Uterus (tissue), 4 donors: ENCODE data around the gene COX7B2. TPM values are rescaled to one million over a fixed set of nuclear protein-coding genes. Genes with fewer than 3 reads are reported as not detected.

ENCODE experiments used
- DNase-seq, 2 donors: peaks; one replicate each; pipeline ENCODE4 v3.0.0-alpha.2; 2019 to 2020
- H3K27ac ChIP-seq, 2 donors: fragments of 200-600 bp; sonication (generic); 1 replicate in 1 of 2; 2 replicates in 1 of 2; pipeline ENCODE4 v1.5.1; 2016 to 2018
- H3K27me3 ChIP-seq, 2 donors: fragments of 200-600 bp; sonication (generic); one replicate each; pipeline ENCODE4 v1.5.1; 2018 to 2019; ENCODE audit warnings: control low read depth in 1 of 2
- H3K36me3 ChIP-seq, 2 donors: fragments of 200-600 bp; sonication (generic); one replicate each; pipeline ENCODE4 v1.5.1; 2019; ENCODE audit warnings: control low read depth in 1 of 2
- H3K4me1 ChIP-seq, 2 donors: fragments of 200-600 bp; sonication (generic); one replicate each; pipeline ENCODE4 v1.5.1; 2018 to 2019; ENCODE audit warnings: control low read depth in 1 of 2
- H3K4me3 ChIP-seq, 2 donors: fragments of 200-600 bp; sonication (generic); 1 replicate in 1 of 2; 2 replicates in 1 of 2; pipeline ENCODE4 v1.5.1; 2018 to 2019; ENCODE audit warnings: mild to moderate bottlenecking in 1 of 2
- H3K9me3 ChIP-seq, 2 donors: fragments of 200-600 bp; sonication (generic); one replicate each; pipeline ENCODE4 v1.5.1; 2019; ENCODE audit warnings: control low read depth in 1 of 2
- POLR2A ChIP-seq, 2 donors: fragments of 450-650 bp; IDR thresholded peaks; one replicate each; pipeline ENCODE4 v1.6.1; 2016; ENCODE audit warnings: antibody characterized with exemption in 2 of 2, mild to moderate bottlenecking in 1 of 2, moderate library complexity in 1 of 2
- intact Hi-C: fragments of 100-400 bp; cut with DNase I; formaldehyde crosslinking; loops from one replicate; pipeline ENCODE4 v1.15.1; 2023; ENCODE audit warnings: low total_unique reads
- total RNA-seq, 4 donors: library from RNA; depleted of rRNA in 3 of 4; stranded (reverse); fragments of >200 nt in 3 of 4; gene quantifications; one replicate each; pipeline versions ENCODE4 v1.1.0 to v1.2.4, GENCODE V29; 2014 to 2023
- TF ChIP-seq, protein P1 (sequence below), 4 experiments: fragments of 200-600 bp in 2 of 4; fragments of 450-650 bp in 2 of 4; sonication (generic) in 2 of 4; IDR thresholded peaks; one replicate each; pipeline ENCODE4 v1.5.1; 2016 to 2019; ENCODE audit warnings: antibody characterized with exemption in 4 of 4, mild to moderate bottlenecking in 2 of 4, moderate library complexity in 1 of 4
- donor health status: DM: yes; HTN: yes; CAD: no.

COX7B2 gene
- total RNA-seq, 4 donors from 2014 or later = not detected

DNA sequence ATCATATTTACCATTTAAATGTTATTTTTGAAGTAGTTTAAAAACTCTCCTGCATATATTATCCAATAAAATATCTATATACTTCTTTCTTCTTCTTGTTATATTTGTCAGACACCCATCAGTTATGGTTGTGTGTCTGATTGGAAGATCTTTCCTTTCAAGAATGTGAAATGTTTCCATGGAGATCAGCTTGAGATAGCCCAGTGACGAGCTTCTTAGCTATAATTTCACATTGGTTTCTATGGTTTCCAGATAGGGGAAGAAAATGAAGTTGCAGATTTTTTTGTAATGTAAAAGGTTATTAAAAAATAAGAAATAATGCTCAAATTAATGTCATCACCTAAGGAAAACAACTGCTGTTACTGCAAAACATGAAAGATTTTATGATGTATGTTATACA lies 189.0 kb downstream of the COX7B2 start:
- no peak for TF ChIP-seq POLR2A (IDR thresholded peaks at IDR 0.05)
- TF ChIP-seq, protein P1, sequence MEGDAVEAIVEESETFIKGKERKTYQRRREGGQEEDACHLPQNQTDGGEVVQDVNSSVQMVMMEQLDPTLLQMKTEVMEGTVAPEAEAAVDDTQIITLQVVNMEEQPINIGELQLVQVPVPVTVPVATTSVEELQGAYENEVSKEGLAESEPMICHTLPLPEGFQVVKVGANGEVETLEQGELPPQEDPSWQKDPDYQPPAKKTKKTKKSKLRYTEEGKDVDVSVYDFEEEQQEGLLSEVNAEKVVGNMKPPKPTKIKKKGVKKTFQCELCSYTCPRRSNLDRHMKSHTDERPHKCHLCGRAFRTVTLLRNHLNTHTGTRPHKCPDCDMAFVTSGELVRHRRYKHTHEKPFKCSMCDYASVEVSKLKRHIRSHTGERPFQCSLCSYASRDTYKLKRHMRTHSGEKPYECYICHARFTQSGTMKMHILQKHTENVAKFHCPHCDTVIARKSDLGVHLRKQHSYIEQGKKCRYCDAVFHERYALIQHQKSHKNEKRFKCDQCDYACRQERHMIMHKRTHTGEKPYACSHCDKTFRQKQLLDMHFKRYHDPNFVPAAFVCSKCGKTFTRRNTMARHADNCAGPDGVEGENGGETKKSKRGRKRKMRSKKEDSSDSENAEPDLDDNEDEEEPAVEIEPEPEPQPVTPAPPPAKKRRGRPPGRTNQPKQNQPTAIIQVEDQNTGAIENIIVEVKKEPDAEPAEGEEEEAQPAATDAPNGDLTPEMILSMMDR (IDR thresholded peaks at IDR 0.05) = no peak
- Histone ChIP-seq H3K36me3 (no peaks in the 10 kb centered on the region), H3K4me3 (no peak overlapping the region), H3K4me1 (no peaks in the 10 kb centered on the region), H3K27ac (no peak overlapping the region), H3K9me3 (no peaks in the 10 kb centered on the region), H3K27me3 (no peaks in the 10 kb centered on the region)
- no peak for DNase-seq
- intact Hi-C loops = no loop called here

DNA sequence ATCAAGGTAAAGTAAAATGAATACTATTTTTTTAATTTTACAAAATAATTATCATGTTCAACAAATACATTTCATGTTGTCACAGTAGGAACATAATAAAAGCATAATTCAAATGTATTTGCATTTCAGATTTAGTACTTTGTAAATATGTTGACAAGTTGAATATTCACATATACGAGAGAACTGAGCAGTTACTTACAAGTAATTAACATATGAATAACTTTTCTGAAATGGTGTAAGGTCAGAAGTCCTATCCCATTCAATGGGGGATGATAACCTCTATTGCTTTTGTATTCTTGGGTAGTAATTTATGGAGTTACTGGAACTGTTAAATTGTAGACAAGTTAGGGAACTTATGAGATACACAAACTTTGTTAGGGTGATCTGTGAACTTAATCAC lies 191.1 kb downstream of the COX7B2 start:
- H3K4me1 ChIP-seq = no peaks in the 10 kb centered on the region
- no peak overlapping the region for H3K27ac ChIP-seq
- no peaks in the 10 kb centered on the region for H3K9me3 ChIP-seq
- intact Hi-C loops = no loop called here
- TF ChIP-seq, protein P1 (IDR thresholded peaks at IDR 0.05) = no peak
- no peak for TF ChIP-seq POLR2A (IDR thresholded peaks at IDR 0.05)
- no peaks in the 10 kb centered on the region for H3K27me3 ChIP-seq
- no peak overlapping the region for H3K4me3 ChIP-seq
- no peaks in the 10 kb centered on the region for H3K36me3 ChIP-seq
- no peak for DNase-seq

DNA sequence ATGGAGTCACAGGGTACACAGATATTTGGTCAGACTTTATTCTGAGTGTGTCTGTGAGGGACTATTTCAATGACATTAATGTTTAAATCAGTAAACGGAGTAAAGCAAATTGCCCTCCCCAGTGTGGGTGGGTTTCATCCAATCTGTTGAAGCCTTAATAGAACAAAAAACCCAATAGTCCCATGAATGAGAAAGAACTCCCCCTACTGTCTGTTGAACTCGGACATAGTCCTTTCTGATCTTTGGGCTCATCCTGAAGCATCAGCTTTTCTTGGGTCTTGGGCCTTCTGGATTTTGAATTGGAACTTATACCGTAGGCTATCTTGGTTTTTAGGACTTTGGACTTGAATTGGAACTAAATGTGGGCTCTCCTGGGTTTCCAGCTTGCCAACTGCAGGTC lies 193.6 kb downstream of the COX7B2 start:
- TF ChIP-seq, protein P1 (IDR thresholded peaks at IDR 0.05) = no peak
- TF ChIP-seq POLR2A (IDR thresholded peaks at IDR 0.05) = no peak
- Histone ChIP-seq H3K27ac (no peak overlapping the region), H3K27me3 (no peaks in the 10 kb centered on the region), H3K4me1 (no peaks in the 10 kb centered on the region), H3K4me3 (no peak overlapping the region), H3K9me3 (no peaks in the 10 kb centered on the region), H3K36me3 (no peaks in the 10 kb centered on the region)
- intact Hi-C loops = no loop called here
- DNase-seq = no peak

DNA sequence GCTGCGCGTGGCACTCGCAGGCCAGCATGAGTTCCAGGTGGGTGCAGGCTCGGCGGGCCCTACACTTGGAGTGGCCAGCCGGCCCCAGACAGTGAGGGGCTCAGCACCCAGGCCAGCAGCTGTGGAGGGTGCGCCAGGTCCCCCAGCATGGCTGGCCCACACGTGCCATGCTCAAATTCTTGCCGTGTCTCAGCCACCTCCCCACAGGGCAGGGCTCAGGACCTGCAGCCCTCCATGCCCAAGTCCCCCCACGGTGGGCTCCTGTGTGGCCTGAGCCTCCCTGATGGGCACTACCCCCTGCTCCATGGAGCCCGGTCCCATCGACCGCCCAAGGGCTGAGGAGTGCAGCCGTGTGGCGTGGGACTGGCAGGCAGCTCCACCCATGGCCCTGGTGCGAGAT lies 210.2 kb downstream of the COX7B2 start:
- H3K27me3 ChIP-seq = no peaks in the 10 kb centered on the region
- H3K36me3 ChIP-seq = no peaks in the 10 kb centered on the region
- DNase-seq = no peak
- H3K9me3 ChIP-seq = no peaks in the 10 kb centered on the region
- H3K4me1 ChIP-seq = no peaks in the 10 kb centered on the region
- intact Hi-C loops = no loop called here
- no peak for TF ChIP-seq POLR2A (IDR thresholded peaks at IDR 0.05)
- TF ChIP-seq, protein P1 (IDR thresholded peaks at IDR 0.05) = no peak
- no peak overlapping the region for H3K4me3 ChIP-seq
- no peak overlapping the region for H3K27ac ChIP-seq

Other genes with a start within 250 kb of the COX7B2 start
- under 1 TPM in 1 of 4 donors, not detected in 3; 0.35 TPM for gene GABRA4, start 84.3 kb upstream of the COX7B2 start, total RNA-seq
- 1 to 10 TPM in 2 of 4 donors, not detected in 2; 1.2 to 1.5 TPM for gene GABRB1, start 122.3 kb upstream of the COX7B2 start, total RNA-seq